ENCODE measurements around the gene FBXL3. TPM values are rescaled to one million over a fixed set of nuclear protein-coding genes. Genes with fewer than 3 reads are reported as not detected.

Gene FBXL3
- total RNA-seq, 1 donor from 2014 or later, result 31.7 TPM

- no peak for ATAC-seq
- DNase-seq, result no peak
- intact Hi-C loops (cut with micrococcal nuclease), result no loop called here
These were observed 33.5 kb downstream of the FBXL3 start for GRCh38 chr13:76993473-76993872.

GRCh38 chr13:76993021-76993420 is 33.9 kb downstream of the FBXL3 start:
- DNase-seq, result no peak
- intact Hi-C loops (cut with micrococcal nuclease), result no loop called here
- ATAC-seq, result no peak

GRCh38 chr13:76992548-76993001 is 34.4 kb downstream of the FBXL3 start:
- ATAC-seq (peak; percentile 11), DNase-seq (peak; percentile 34)
- intact Hi-C loops (cut with micrococcal nuclease), result no loop called here

GRCh38 chr13:76991796-76992547 is 35.0 kb downstream of the FBXL3 start, which contains the start of gene CLN5:
TSS of gene CLN5 (plus strand) at chr13:76992081. CDS start at chr13:76992099, 18 bp downstream.
- intact Hi-C loops (cut with micrococcal nuclease), result no loop called here
- ATAC-seq (peak; percentile 99), DNase-seq (peak; percentile 97)

GRCh38 chr13:76991432-76991795 is 35.5 kb downstream of the FBXL3 start:
- ATAC-seq, result peak; percentile 14
- intact Hi-C loops (cut with micrococcal nuclease), result no loop called here
- no peak for DNase-seq

GRCh38 chr13:76983676-76984075 is 43.3 kb downstream of the FBXL3 start:
- intact Hi-C loops (cut with micrococcal nuclease), result loop anchor here (5.0 kb wide), 1 partner anchor 316 kb away; no protein-coding TSS in a partner anchor
- ATAC-seq, result no peak

GRCh38 chr13:76982061-76982460 is 44.9 kb downstream of the FBXL3 start:
- intact Hi-C loops (cut with micrococcal nuclease), result loop anchor here (5.0 kb wide), 1 partner anchor 315 kb away; no protein-coding TSS in a partner anchor

More at GRCh38 chr13:76983676-76984075, 43.3 kb downstream of the FBXL3 start:
- DNase-seq, result no peak

GRCh38 chr13:76980075-76980718 is 46.8 kb downstream of the FBXL3 start:
- peak; percentile 97 for ATAC-seq
- intact Hi-C loops (cut with micrococcal nuclease), result loop anchor here (5.0 kb wide), 1 partner anchor 313 kb away; no protein-coding TSS in a partner anchor
- peak; percentile 91 for DNase-seq

More at GRCh38 chr13:76982061-76982460, 44.9 kb downstream of the FBXL3 start:
- ATAC-seq (no peak), DNase-seq (no peak)

GRCh38 chr13:76976929-76977328 is 50.0 kb downstream of the FBXL3 start:
- intact Hi-C loops (cut with micrococcal nuclease), result no loop called here
- ATAC-seq (no peak), DNase-seq (no peak)

- no peak for DNase-seq
- intact Hi-C loops (cut with micrococcal nuclease), result no loop called here
- no peak for ATAC-seq
These were observed 50.5 kb downstream of the FBXL3 start for GRCh38 chr13:76976490-76976889.

- intact Hi-C loops (cut with micrococcal nuclease), result no loop called here
- ATAC-seq (no peak), DNase-seq (no peak)
These were observed 51.1 kb downstream of the FBXL3 start for GRCh38 chr13:76975863-76976262.

GRCh38 chr13:76974618-76974975 is 52.4 kb downstream of the FBXL3 start:
- no peak for ATAC-seq
- no peak for DNase-seq
- intact Hi-C loops (cut with micrococcal nuclease), result no loop called here

- DNase-seq (no peak), ATAC-seq (no peak)
- intact Hi-C loops (cut with micrococcal nuclease), result no loop called here
These were observed 52.9 kb downstream of the FBXL3 start for GRCh38 chr13:76973920-76974617.

- no peak for DNase-seq
- ATAC-seq, result no peak
- intact Hi-C loops (cut with micrococcal nuclease), result no loop called here
These were observed 54.8 kb downstream of the FBXL3 start for GRCh38 chr13:76971851-76972829.

GRCh38 chr13:76971215-76971614 is 55.7 kb downstream of the FBXL3 start:
- intact Hi-C loops (cut with micrococcal nuclease), result no loop called here
- no peak for ATAC-seq

GRCh38 chr13:76969488-76970365 is 57.2 kb downstream of the FBXL3 start:
- DNase-seq (no peak), ATAC-seq (no peak)
- intact Hi-C loops (cut with micrococcal nuclease), result no loop called here

More at GRCh38 chr13:76971215-76971614, 55.7 kb downstream of the FBXL3 start:
- no peak for DNase-seq

- intact Hi-C loops (cut with micrococcal nuclease), result no loop called here
- no peak for ATAC-seq
- no peak for DNase-seq
These were observed 58.9 kb downstream of the FBXL3 start for GRCh38 chr13:76968041-76968440.

GRCh38 chr13:76967031-76967430 is 59.9 kb downstream of the FBXL3 start:
- DNase-seq, result no peak
- ATAC-seq, result no peak
- intact Hi-C loops (cut with micrococcal nuclease), result no loop called here

All from left ventricle myocardium superior (tissue), 1 donor.